ENCODE measurements around the gene GALNT9. TPM values are rescaled to one million over a fixed set of nuclear protein-coding genes. Genes with fewer than 3 reads are reported as not detected.
"Not testable (repeated sequence)": the region's sequence is repeated elsewhere in the genome, so short reads cannot be mapped to it uniquely, and the experiment has no call there.

GALNT9 gene
- total and polyA plus RNA-seq, 2 donors (not counting 1 experiment from before 2014, with no cell fraction given): 0.10 to 2.8 TPM

- H3K4me1 ChIP-seq (ENCODE audit: control insufficient read depth, extremely low read depth, insufficient read depth, low read length): no peaks in the 10 kb centered on the region
Measured at GRCh38 chr12:132305991-132306884, 23.2 kb downstream of the GALNT9 start.

DNA sequence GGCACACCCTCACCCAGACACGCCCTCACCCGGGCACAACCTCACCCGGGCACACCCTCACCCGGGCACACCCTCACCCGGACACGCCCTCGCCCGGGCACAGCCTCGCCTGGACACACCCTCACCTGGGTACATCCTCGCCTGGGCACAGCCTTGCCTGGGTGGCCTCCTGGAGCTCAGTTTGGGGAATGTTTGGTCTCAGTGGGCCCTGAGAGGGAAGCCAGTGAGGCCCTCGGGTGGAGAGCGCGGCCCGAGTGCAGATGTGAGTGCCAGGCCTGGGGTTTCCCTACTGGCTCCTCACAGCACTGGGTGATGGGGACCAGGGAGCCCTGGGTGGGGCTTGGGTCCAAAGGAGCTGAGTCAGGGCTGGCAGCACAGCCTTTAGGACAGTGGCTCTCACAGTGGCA, 23.8 kb downstream of the GALNT9 start:
- Histone ChIP-seq H3K27me3 (ENCODE audit: control insufficient read depth, insufficient read depth, low read length) (no peaks in the 10 kb centered on the region), H2AFZ (ENCODE audit: low read length) (no peak overlapping the region)

More at GRCh38 chr12:132305991-132306884, 23.2 kb downstream of the GALNT9 start:
- no peak for DNase-seq (ENCODE audit: low read depth in 2 of 2)
- H3K27me3 ChIP-seq (ENCODE audit: control insufficient read depth, insufficient read depth, low read length): no peaks in the 10 kb centered on the region
- H2AFZ ChIP-seq (ENCODE audit: low read length): no peak overlapping the region
- H3K36me3 ChIP-seq (ENCODE audit: control insufficient read depth, insufficient read depth, low read length): no peaks in the 10 kb centered on the region
- no peaks in the 10 kb centered on the region for H3K9me3 ChIP-seq (ENCODE audit: control insufficient read depth, insufficient read depth, low read depth, low read length)
- no peak overlapping the region for H3K9ac ChIP-seq (ENCODE audit: insufficient read depth, low read length)
- no peak for TF ChIP-seq EZH2 (IDR thresholded peaks at IDR 0.05; ENCODE audit: low read length, missing control alignments)
- TF ChIP-seq, protein P1, sequence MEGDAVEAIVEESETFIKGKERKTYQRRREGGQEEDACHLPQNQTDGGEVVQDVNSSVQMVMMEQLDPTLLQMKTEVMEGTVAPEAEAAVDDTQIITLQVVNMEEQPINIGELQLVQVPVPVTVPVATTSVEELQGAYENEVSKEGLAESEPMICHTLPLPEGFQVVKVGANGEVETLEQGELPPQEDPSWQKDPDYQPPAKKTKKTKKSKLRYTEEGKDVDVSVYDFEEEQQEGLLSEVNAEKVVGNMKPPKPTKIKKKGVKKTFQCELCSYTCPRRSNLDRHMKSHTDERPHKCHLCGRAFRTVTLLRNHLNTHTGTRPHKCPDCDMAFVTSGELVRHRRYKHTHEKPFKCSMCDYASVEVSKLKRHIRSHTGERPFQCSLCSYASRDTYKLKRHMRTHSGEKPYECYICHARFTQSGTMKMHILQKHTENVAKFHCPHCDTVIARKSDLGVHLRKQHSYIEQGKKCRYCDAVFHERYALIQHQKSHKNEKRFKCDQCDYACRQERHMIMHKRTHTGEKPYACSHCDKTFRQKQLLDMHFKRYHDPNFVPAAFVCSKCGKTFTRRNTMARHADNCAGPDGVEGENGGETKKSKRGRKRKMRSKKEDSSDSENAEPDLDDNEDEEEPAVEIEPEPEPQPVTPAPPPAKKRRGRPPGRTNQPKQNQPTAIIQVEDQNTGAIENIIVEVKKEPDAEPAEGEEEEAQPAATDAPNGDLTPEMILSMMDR (conservative IDR thresholded peaks at IDR 0.05 in 1 of 2, IDR thresholded peaks at IDR 0.05 in 1 of 2; ENCODE audit: low read depth in 1 of 2, low read length in 2 of 2): no peak
- H3K4me3 ChIP-seq (replicated peaks in 1 of 4; ENCODE audit: control extremely low read depth in 1 of 4, insufficient read depth in 1 of 4, low read depth in 3 of 4, low read length in 4 of 4): no peak overlapping the region
- no peak overlapping the region for H3K27ac ChIP-seq (ENCODE audit: insufficient read depth, low read length)
- no peak overlapping the region for H3K4me2 ChIP-seq (ENCODE audit: extremely low read depth, insufficient read depth, low read length)
- no peaks in the 10 kb centered on the region for H3K79me2 ChIP-seq (ENCODE audit: control insufficient read depth, insufficient read depth, low read length)
- no peaks in the 10 kb centered on the region for H4K20me1 ChIP-seq (ENCODE audit: control insufficient read depth, extremely low read depth, insufficient read depth, low read length)

GRCh38 chr12:132304866-132305265, 24.5 kb downstream of the GALNT9 start:
- H3K4me1 ChIP-seq (ENCODE audit: control insufficient read depth, extremely low read depth, insufficient read depth, low read length); H3K79me2 ChIP-seq (ENCODE audit: control insufficient read depth, insufficient read depth, low read length); H3K4me3 ChIP-seq (replicated peaks in 1 of 4; ENCODE audit: control extremely low read depth in 1 of 4, insufficient read depth in 1 of 4, low read depth in 3 of 4, low read length in 4 of 4); H3K36me3 ChIP-seq (ENCODE audit: control insufficient read depth, insufficient read depth, low read length); H3K9me3 ChIP-seq (ENCODE audit: control insufficient read depth, insufficient read depth, low read depth, low read length); DNase-seq (ENCODE audit: low read depth in 2 of 2); H3K27ac ChIP-seq (ENCODE audit: insufficient read depth, low read length); H3K4me2 ChIP-seq (ENCODE audit: extremely low read depth, insufficient read depth, low read length); H4K20me1 ChIP-seq (ENCODE audit: control insufficient read depth, extremely low read depth, insufficient read depth, low read length); H3K9ac ChIP-seq (ENCODE audit: insufficient read depth, low read length); H2AFZ ChIP-seq (ENCODE audit: low read length); H3K27me3 ChIP-seq (ENCODE audit: control insufficient read depth, insufficient read depth, low read length): not testable (repeated sequence)

More for the DNA sequence above, 23.8 kb downstream of the GALNT9 start:
- Histone ChIP-seq H3K4me2 (ENCODE audit: extremely low read depth, insufficient read depth, low read length) (no peak overlapping the region), H3K36me3 (ENCODE audit: control insufficient read depth, insufficient read depth, low read length) (no peaks in the 10 kb centered on the region), H3K9ac (ENCODE audit: insufficient read depth, low read length) (no peak overlapping the region), H3K79me2 (ENCODE audit: control insufficient read depth, insufficient read depth, low read length) (no peaks in the 10 kb centered on the region), H3K9me3 (ENCODE audit: control insufficient read depth, insufficient read depth, low read depth, low read length) (no peaks in the 10 kb centered on the region), H3K4me1 (ENCODE audit: control insufficient read depth, extremely low read depth, insufficient read depth, low read length) (no peaks in the 10 kb centered on the region), H3K4me3 (replicated peaks in 1 of 4; ENCODE audit: control extremely low read depth in 1 of 4, insufficient read depth in 1 of 4, low read depth in 3 of 4, low read length in 4 of 4) (no peak overlapping the region), H3K27ac (ENCODE audit: insufficient read depth, low read length) (no peak overlapping the region), H4K20me1 (ENCODE audit: control insufficient read depth, extremely low read depth, insufficient read depth, low read length) (no peaks in the 10 kb centered on the region)
- TF ChIP-seq, protein P1 (conservative IDR thresholded peaks at IDR 0.05 in 1 of 2, IDR thresholded peaks at IDR 0.05 in 1 of 2; ENCODE audit: low read depth in 1 of 2, low read length in 2 of 2): no peak
- TF ChIP-seq EZH2 (IDR thresholded peaks at IDR 0.05; ENCODE audit: low read length, missing control alignments): no peak
- no peak for DNase-seq (ENCODE audit: low read depth in 2 of 2)

- H3K36me3 ChIP-seq (ENCODE audit: control insufficient read depth, insufficient read depth, low read length); H3K4me2 ChIP-seq (ENCODE audit: extremely low read depth, insufficient read depth, low read length); H3K4me1 ChIP-seq (ENCODE audit: control insufficient read depth, extremely low read depth, insufficient read depth, low read length); H3K9ac ChIP-seq (ENCODE audit: insufficient read depth, low read length); H2AFZ ChIP-seq (ENCODE audit: low read length); H3K4me3 ChIP-seq (replicated peaks in 1 of 4; ENCODE audit: control extremely low read depth in 1 of 4, insufficient read depth in 1 of 4, low read depth in 3 of 4, low read length in 4 of 4); H3K9me3 ChIP-seq (ENCODE audit: control insufficient read depth, insufficient read depth, low read depth, low read length); H3K79me2 ChIP-seq (ENCODE audit: control insufficient read depth, insufficient read depth, low read length); DNase-seq (ENCODE audit: low read depth in 2 of 2); H3K27ac ChIP-seq (ENCODE audit: insufficient read depth, low read length); H4K20me1 ChIP-seq (ENCODE audit: control insufficient read depth, extremely low read depth, insufficient read depth, low read length); H3K27me3 ChIP-seq (ENCODE audit: control insufficient read depth, insufficient read depth, low read length): not testable (repeated sequence)
Measured at GRCh38 chr12:132303853-132304373, 25.5 kb downstream of the GALNT9 start.
